ENCODE data around the gene SPART.
"Not testable (repeated sequence)": the region's sequence is repeated elsewhere in the genome, so short reads cannot be mapped to it uniquely, and the experiment has no call there.

SPART gene

DNA sequence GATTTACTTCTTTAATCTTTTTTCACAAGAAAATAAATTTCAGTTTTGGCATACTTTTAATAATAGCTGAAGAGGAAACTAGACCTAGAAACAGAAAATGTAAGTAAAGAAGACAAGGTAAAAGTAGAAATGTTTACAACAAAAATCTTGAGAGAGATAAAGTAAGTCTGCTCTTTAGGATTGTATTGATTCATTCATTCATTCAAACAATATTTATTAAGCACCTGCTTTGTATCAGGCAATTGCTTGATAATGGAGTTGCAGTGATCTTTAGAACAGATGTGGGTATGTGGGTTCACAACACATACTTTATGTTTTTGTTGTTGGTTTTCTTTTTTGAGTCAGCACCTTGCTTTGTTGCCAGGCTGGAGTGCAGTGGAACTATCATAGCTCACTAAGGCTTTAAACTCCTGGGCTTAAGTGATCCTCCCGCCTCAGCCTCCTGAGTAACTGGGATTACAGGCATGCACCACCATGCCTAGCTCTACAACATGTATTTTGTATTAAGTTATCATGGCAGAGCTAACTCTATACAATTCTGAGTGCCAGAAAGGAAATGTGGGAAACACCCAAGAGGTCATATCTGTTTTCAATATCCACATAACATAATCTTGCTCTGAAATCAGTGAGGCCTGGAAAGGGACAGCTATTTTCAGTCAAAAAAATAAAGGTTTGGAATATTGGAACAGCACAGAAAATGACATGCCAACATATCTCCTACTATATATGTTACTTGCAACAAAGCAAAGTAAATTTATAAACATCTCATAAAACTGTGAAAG, 8.8 kb upstream of the SPART start:
- DNase-seq (ENCODE audit: low read depth in 2 of 2) = no peak

DNA sequence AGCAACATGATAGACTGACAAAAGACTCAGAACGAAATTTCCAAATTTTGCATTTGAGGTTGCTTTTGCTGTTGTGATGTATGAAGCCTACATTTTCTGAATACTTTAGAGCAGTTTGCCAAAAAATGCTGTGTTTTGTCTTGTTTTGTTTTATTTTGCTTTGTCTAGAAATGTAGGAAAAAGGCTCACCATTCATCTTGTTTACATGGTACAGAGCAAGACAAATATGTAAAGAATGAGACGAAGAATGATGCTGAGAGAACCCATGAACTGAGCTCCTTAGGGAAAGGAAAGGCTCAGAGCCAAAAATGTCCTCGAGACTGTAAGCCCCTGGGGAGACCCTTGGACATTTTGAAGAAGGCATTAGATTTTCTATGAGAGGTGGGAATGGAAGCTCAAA, 6.8 kb upstream of the SPART start:
- no peak for DNase-seq (ENCODE audit: low read depth in 2 of 2)

GRCh38 chr13:36352350-36352749, 6.2 kb upstream of the SPART start:
- DNase-seq (ENCODE audit: low read depth in 2 of 2) = no peak

DNA sequence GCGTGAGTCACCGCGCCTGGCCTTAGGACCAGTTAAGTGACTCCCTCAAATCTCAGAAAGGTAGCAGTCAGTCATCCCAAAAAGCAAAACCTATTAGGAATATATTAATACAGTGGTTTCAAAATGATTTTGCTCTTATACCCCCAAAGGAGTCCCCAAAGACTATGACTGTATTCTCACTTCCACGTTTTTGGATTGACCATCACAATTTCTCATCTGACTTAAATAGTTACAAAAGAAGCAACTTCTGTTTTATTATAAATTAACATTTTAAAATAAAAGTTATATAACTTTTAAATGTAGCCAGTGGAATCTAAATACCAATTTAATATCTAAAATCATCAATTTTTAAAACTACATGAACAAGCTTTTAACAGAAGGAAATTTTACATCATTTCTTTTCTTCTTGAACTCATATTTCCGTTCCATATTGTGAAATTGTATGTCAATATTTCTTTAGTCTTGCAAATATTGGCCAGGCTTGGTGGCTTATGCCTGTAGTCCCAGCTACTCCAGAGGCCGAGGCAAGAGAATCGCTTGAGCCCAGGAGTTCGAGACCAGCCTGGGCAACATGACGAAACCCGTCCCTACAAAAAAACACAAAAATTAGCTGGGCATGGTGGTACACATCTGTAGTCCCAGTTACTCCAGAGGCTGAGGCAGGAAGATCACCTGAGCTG, 1.5 kb upstream of the SPART start:
- DNase-seq (ENCODE audit: low read depth in 2 of 2) = no peak

DNA sequence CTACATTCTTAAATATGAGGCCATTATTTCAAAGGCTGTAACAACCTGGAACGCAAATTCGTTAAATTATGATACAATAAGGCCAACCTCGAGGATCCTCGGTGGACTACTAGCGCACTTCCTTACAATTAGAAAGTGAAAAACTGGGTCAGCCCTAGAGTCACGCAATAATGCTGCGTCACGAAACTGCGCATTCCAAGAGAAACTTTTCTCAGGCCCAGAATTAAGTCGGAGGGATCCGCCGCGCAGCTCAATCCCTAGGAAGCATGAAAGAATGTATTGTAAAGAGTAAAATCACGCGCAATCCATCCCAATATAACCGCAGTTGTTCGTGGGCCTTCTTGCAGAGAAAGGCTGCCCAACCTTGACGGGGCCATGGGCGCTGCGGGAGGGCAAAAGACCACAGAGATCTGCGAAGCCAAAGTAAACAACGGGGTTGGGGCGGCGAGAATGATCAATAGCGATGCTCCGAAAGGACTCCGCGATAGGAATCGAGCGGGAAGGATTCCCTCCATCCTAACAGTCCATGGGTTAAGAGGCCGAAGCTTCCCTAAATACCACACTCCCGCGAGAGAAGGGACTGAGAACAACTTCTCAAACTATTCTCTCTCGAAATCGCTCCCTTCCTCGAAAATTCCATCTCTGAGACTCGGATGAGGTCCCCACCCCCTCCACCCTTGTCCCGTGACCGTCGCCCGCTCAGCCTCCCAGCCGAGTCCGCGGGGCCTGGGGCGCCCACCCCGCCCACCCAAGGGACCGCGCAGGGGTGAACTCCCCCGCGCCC, 564 bp downstream of the SPART start:
- no peak for DNase-seq (ENCODE audit: low read depth in 2 of 2)

DNA sequence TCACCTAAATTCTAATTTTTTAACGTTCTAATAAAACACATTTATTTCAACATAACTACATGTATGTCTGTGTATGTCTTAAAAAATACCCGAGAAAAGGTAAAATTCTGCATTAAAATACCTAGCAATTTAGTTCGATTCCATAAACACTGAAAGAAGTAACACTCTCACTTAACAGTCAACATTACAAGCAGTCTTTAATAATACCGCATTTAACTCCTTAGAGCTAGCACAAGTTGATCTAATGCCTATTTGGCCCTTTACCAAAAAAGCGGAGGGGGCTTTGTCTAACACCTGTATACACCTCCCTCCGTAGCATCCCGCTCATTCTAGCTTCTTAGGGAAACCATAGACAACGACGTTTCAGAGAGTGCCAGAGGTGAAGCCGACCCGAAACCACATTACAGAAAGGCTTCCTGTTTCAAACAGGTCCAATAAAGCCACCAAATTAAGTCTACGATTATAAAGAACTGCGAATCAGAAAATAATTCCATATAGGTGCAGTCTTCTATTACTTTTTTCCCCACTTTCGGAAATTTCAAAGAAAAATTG, 1.2 kb downstream of the SPART start:
- DNase-seq (ENCODE audit: low read depth in 2 of 2) = no peak

DNA sequence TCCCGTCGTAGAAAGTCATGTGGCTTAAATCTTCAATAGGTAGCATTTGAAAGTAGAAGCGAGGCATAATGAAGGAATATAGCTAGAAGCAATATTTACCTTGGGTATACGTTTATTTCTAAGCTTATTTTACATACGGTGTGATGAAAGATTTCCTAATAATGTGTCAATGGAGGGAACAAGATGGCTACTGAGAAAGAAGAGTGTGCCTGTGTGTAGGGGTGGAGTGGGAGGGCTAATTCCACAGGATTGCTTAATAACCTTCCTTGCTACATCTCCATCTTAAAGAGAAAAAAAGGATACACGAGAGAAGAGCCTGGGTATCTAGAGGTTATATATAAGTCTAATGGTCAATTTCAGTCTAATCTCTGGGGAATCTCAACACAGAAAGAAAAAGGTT, 2.0 kb downstream of the SPART start:
- no peak for DNase-seq (ENCODE audit: low read depth in 2 of 2)

- no peak for DNase-seq (ENCODE audit: low read depth in 2 of 2)
Observed at GRCh38 chr13:36343766-36344165, 2.4 kb downstream of the SPART start.

GRCh38 chr13:36342715-36343114, 3.5 kb downstream of the SPART start:
- no peak for DNase-seq (ENCODE audit: low read depth in 2 of 2)

- DNase-seq (ENCODE audit: low read depth in 2 of 2) = no peak
Observed at GRCh38 chr13:36341718-36342117, 4.5 kb downstream of the SPART start.

GRCh38 chr13:36339600-36340155, 6.5 kb downstream of the SPART start:
- no peak for DNase-seq (ENCODE audit: low read depth in 2 of 2)

- no peak for DNase-seq (ENCODE audit: low read depth in 2 of 2)
Observed at GRCh38 chr13:36337938-36338641, 8.1 kb downstream of the SPART start.

- DNase-seq (ENCODE audit: low read depth in 2 of 2) = no peak
Observed at GRCh38 chr13:36332986-36333385, 13.2 kb downstream of the SPART start.

- not testable (repeated sequence) for DNase-seq (ENCODE audit: low read depth in 2 of 2)
Observed at GRCh38 chr13:36332255-36332654, 13.9 kb downstream of the SPART start.

DNA sequence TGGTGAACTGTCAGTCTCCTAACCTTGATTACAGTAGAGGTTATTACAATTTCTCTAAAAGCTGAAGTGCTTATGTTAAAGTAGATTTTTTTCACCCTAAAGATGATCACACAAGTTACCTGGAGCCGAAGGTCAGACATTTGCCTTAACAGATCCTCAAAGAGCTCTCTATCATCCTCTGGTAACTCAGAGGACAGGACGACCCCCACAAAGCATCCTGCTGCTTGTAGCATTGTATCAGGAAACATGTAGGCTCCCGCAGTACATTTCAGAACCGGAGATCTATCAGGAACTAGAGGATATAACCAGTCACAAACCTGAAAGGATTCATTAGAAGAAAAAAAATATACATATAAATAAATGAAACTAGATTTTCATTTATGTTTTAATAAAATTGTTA, 14.9 kb downstream of the SPART start:
- DNase-seq (ENCODE audit: low read depth in 2 of 2) = no peak

DNA sequence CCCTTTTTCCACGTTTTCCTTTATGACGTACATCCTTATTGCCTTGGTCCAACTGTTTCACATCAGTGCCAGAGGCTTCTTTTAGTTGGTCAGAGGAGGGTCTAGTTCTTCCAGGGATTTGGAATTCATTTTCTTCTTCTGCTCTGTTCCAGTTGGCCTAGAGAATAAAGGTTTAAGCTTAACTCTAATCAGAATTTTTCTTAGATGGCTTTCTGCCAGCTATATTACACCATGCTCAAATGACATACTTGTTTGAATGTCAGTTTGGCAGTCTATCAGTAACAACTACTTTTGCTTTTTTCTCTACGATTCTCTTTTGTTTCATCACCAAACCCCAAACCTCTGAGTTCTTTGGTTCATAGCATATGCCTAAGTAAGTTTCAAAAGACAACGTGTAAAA, 16.8 kb downstream of the SPART start:
- DNase-seq (ENCODE audit: low read depth in 2 of 2) = no peak

DNA sequence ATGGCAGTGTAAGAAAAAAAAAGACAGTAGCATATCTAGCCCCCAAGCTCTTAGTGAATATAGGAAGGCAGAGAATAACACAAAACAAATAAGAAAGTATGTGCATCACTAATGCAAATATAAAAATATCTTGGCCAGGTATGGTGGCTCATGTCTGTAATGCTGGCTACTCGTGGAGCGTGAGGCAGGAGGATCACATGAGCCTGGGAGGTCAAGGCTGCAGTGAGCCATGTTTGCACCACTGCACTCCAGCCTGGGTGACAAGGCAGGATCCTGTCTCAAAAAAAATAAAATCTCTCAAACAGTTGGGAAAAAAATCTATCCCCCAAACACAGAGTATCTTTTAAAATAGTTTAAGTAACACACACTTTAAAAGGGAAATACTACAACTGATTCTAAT, 17.4 kb downstream of the SPART start:
- no peak for DNase-seq (ENCODE audit: low read depth in 2 of 2)

GRCh38 chr13:36325912-36326311, 20.3 kb downstream of the SPART start:
- DNase-seq (ENCODE audit: low read depth in 2 of 2) = no peak

- not testable (repeated sequence) for DNase-seq (ENCODE audit: low read depth in 2 of 2)
Observed at GRCh38 chr13:36324881-36325280, 21.3 kb downstream of the SPART start.

GRCh38 chr13:36323951-36324566, 22.1 kb downstream of the SPART start:
- DNase-seq (ENCODE audit: low read depth in 2 of 2) = no peak

DNA sequence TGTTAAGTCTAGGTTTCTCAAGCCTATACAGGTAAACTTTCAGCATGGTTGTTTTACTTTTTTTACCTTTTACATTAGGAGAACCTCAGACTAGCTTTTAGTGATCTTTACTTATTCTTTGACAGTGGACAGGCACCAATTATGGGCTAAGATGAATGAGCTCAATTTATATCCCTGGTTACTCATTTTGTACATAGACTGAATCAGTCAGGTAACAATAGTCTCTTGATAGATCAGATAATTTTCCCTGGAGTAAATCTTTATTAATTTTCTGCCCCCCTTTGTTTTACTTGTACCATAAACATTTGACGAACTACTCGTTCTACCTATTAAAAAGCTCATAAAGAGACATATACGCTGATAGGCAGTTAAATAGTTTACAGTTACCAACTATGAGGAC, 22.8 kb downstream of the SPART start:
- DNase-seq (ENCODE audit: low read depth in 2 of 2) = no peak

All from stimulated activated CD4-positive, alpha-beta T cell treated with anti-CD3 and anti-CD28 coated beads, Interleukin-15, amount 100 ng/mL, for 48 hours (primary cell).